Activated CD4-positive, alpha-beta T cell treated with anti-CD3 and anti-CD28 coated beads, Interleukin-2, Interleukin-4, amounts not matched to agents 100 ng/mL and 50 ng/mL, durations not matched to agents 16 hours and 8 hours (primary cell): ENCODE data around the gene HMSD.

ENCODE experiments used
- DNase-seq: peaks from one replicate; pipeline ENCODE4 v3.0.0-alpha.2; 2020; ENCODE audit warnings: low spot score

The HMSD gene

GRCh38 chr18:63956755-63957154 lies 7.7 kb downstream of the HMSD start:
- no peak for DNase-seq

GRCh38 chr18:63960891-63961290 lies 11.8 kb downstream of the HMSD start:
- DNase-seq, result no peak

- no peak for DNase-seq
Measured at GRCh38 chr18:63961435-63961980, 12.4 kb downstream of the HMSD start.

- DNase-seq, result no peak
Measured at GRCh38 chr18:63962137-63962536, 13.0 kb downstream of the HMSD start.

GRCh38 chr18:63963615-63964256 lies 14.6 kb downstream of the HMSD start:
- peak; percentile 65 for DNase-seq

GRCh38 chr18:63964908-63965307 lies 15.8 kb downstream of the HMSD start:
- no peak for DNase-seq

- no peak for DNase-seq
Measured at GRCh38 chr18:63965716-63966330, 16.7 kb downstream of the HMSD start.

- DNase-seq, result peak; percentile 88
Measured at GRCh38 chr18:63969942-63970808, 21.1 kb downstream of the HMSD start, which contains the start of gene SERPINB8. SERPINB8 (plus strand) TSS chr18:63970081; CDS start chr18:63978309, 8,228 bp downstream.

- no peak for DNase-seq
Measured at GRCh38 chr18:63970809-63971205, 21.7 kb downstream of the HMSD start.

GRCh38 chr18:63971320-63972001 lies 22.4 kb downstream of the HMSD start:
- DNase-seq, result no peak

- DNase-seq, result no peak
Measured at GRCh38 chr18:63972002-63972376, 22.9 kb downstream of the HMSD start.

- DNase-seq, result no peak
Measured at GRCh38 chr18:63974991-63975390, 25.9 kb downstream of the HMSD start.

GRCh38 chr18:63975628-63976027 lies 26.5 kb downstream of the HMSD start:
- no peak for DNase-seq

- no peak for DNase-seq
Measured at GRCh38 chr18:63977040-63977439, 27.9 kb downstream of the HMSD start.

- DNase-seq, result peak; percentile 57
Measured at GRCh38 chr18:63979409-63979920, 30.4 kb downstream of the HMSD start.

GRCh38 chr18:63980027-63980426 lies 30.9 kb downstream of the HMSD start:
- DNase-seq, result no peak

GRCh38 chr18:63980896-63981460 lies 31.9 kb downstream of the HMSD start:
- no peak for DNase-seq

- DNase-seq, result no peak
Measured at GRCh38 chr18:63981719-63982118, 32.6 kb downstream of the HMSD start.

- no peak for DNase-seq
Measured at GRCh38 chr18:63982361-63982760, 33.3 kb downstream of the HMSD start.

GRCh38 chr18:63986885-63987284 lies 37.8 kb downstream of the HMSD start:
- no peak for DNase-seq

GRCh38 chr18:63987743-63988142 lies 38.6 kb downstream of the HMSD start:
- DNase-seq, result no peak

GRCh38 chr18:63992751-63993150 lies 43.6 kb downstream of the HMSD start:
- no peak for DNase-seq
